ENCODE measurements around the gene PTPRT. TPM values are rescaled to one million over a fixed set of nuclear protein-coding genes. Genes with fewer than 3 reads are reported as not detected.
A peak's percentile ranks its signal among the peaks of the same experiment; 100 is the strongest.

PTPRT gene
- total and polyA plus RNA-seq, 12 donors, result 0.04 to 0.53 (median 0.22) TPM; not detected in 1

DNA sequence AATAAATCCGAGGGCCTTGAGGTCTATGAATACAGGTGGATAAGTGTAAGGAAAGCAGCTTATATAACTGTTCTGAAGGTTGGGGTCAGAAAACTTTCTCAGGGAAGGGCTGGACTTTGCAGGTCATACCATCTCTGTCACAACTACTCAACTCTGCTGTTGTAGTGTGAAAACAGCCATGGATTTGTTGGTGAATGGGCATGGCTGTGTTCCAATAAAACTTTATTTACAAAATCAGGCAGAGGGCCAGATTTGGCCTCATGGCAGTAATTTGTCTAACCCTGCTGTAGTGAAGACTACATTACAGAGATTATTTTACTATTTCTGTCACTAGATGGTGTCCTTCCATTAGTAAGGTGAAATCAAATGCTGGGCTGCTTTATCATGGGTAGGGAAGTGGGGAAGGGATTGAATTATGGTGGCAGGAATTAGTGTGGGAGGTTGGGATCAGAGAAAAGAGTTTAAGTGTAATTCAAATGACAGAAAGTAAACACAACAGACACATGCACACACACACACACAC is 1161.9 kb downstream of the PTPRT start:
- Histone ChIP-seq H3K4me3 (no peak overlapping the region), H3K27me3 (peaks cover 0 to 7% (median 0%) of the 10 kb centered on the region in 7 donors), H3K36me3 (no peaks in the 10 kb centered on the region), H3K9me3 (peaks cover 0 to 2% (median 0%) of the 10 kb centered on the region in 11 donors), H3K4me1 (no peaks in the 10 kb centered on the region), H3K27ac (no peak overlapping the region)
- intact Hi-C loops (cut with DNase I), result loop anchor here in 1 of 10 donors (5.0 kb wide), 1 partner anchor 1159 kb away; the partner anchor contains the start of gene PTPRT
- ATAC-seq, result no peak
- TF ChIP-seq, protein P1, sequence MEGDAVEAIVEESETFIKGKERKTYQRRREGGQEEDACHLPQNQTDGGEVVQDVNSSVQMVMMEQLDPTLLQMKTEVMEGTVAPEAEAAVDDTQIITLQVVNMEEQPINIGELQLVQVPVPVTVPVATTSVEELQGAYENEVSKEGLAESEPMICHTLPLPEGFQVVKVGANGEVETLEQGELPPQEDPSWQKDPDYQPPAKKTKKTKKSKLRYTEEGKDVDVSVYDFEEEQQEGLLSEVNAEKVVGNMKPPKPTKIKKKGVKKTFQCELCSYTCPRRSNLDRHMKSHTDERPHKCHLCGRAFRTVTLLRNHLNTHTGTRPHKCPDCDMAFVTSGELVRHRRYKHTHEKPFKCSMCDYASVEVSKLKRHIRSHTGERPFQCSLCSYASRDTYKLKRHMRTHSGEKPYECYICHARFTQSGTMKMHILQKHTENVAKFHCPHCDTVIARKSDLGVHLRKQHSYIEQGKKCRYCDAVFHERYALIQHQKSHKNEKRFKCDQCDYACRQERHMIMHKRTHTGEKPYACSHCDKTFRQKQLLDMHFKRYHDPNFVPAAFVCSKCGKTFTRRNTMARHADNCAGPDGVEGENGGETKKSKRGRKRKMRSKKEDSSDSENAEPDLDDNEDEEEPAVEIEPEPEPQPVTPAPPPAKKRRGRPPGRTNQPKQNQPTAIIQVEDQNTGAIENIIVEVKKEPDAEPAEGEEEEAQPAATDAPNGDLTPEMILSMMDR (IDR thresholded peaks at IDR 0.05), result peak in 4 of 9 donors; percentile 11 to 30 (median 16)
- no peak for DNase-seq
- WGBS, 2 donors, result 53 to 57% methylated on average over 1 of the region's 1 CpG

DNA sequence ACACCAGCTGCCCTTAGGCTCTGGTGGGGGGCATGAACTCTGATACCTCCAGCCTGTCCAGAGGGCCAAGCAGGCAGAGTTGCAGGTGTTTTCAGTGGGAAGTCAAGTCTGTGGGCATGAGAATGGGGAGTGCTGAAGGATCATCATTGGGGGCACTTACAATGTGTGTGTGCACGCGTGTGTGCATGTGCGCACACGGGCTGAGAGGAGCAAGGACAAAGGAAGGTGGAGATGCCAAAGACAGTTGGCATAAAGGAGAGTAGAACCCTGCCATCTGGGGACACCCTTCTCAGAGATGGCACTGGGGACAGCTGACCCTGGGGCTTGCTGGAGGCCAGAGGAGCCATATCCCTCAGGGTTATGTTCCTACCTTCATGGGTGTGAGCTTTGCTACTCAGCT is 1163.1 kb downstream of the PTPRT start:
- Histone ChIP-seq H3K9me3 (peaks cover 0 to 2% (median 0%) of the 10 kb centered on the region in 11 donors), H3K27ac (no peak overlapping the region), H3K4me3 (no peak overlapping the region), H3K4me1 (no peaks in the 10 kb centered on the region), H3K36me3 (no peaks in the 10 kb centered on the region), H3K27me3 (peaks cover 0 to 7% (median 0%) of the 10 kb centered on the region in 7 donors)
- ATAC-seq (no peak), DNase-seq (no peak)
- intact Hi-C loops (cut with DNase I), result loop anchor here in 1 of 10 donors (5.0 kb wide), 1 partner anchor 1161 kb away; the partner anchor contains the start of gene PTPRT
- 77 to 95% methylated on average over 4 of the region's 4 CpGs for WGBS, 2 donors
- TF ChIP-seq, protein P1 (IDR thresholded peaks at IDR 0.05), result no peak

DNA sequence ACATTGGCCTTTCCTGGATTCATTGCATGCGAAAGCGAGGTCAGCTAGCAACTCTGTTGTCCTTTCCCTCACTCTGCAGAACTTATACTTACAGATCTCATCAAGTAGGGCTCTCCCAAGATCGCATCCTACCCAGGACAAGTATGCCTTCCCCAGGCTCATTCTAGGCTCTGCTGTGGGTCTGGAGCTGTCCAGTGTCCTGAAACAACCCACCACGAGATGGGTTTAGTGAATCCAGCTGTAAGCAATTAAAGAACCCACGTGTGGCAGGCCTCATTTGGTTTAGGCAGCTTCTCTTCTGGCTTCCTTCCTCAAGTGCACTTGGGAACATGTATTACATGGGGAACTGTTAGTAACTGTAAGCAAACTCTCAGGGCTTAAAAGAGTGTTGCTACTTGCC is 1165.1 kb downstream of the PTPRT start:
- intact Hi-C loops (cut with DNase I), result loop anchor here in 1 of 10 donors (5.0 kb wide), 1 partner anchor 1163 kb away; the partner anchor contains the start of gene PTPRT
- H3K36me3 ChIP-seq, result no peaks in the 10 kb centered on the region
- H3K9me3 ChIP-seq, result peaks cover 0 to 2% (median 0%) of the 10 kb centered on the region in 11 donors
- no peak overlapping the region for H3K27ac ChIP-seq
- TF ChIP-seq, protein P1 (IDR thresholded peaks at IDR 0.05), result no peak
- H3K27me3 ChIP-seq, result peaks cover 0 to 4% (median 0%) of the 10 kb centered on the region in 7 donors
- H3K4me1 ChIP-seq, result no peaks in the 10 kb centered on the region
- ATAC-seq, result no peak
- H3K4me3 ChIP-seq, result no peak overlapping the region
- WGBS, 2 donors, result 30% methylated on average over 5 of the region's 5 CpGs
- peak in 1 of 2 donors; percentile 29 for DNase-seq

Measured in heart right ventricle (tissue), 16 donors.